ENCODE data around the gene NFE2L3.
"Not testable (repeated sequence)": the region's sequence is repeated elsewhere in the genome, so short reads cannot be mapped to it uniquely, and the experiment has no call there.

The NFE2L3 gene

GRCh38 chr7:26136831-26137230 is 15.2 kb upstream of the NFE2L3 start:
- DNase-seq (ENCODE audit: low spot score): no peak
- TF ChIP-seq, protein P1, sequence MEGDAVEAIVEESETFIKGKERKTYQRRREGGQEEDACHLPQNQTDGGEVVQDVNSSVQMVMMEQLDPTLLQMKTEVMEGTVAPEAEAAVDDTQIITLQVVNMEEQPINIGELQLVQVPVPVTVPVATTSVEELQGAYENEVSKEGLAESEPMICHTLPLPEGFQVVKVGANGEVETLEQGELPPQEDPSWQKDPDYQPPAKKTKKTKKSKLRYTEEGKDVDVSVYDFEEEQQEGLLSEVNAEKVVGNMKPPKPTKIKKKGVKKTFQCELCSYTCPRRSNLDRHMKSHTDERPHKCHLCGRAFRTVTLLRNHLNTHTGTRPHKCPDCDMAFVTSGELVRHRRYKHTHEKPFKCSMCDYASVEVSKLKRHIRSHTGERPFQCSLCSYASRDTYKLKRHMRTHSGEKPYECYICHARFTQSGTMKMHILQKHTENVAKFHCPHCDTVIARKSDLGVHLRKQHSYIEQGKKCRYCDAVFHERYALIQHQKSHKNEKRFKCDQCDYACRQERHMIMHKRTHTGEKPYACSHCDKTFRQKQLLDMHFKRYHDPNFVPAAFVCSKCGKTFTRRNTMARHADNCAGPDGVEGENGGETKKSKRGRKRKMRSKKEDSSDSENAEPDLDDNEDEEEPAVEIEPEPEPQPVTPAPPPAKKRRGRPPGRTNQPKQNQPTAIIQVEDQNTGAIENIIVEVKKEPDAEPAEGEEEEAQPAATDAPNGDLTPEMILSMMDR (IDR thresholded peaks at IDR 0.05; ENCODE audit: extremely low read depth, missing control alignments): no peak

- TF ChIP-seq, protein P1 (IDR thresholded peaks at IDR 0.05; ENCODE audit: extremely low read depth, missing control alignments): no peak
- DNase-seq (ENCODE audit: low spot score): no peak
Observed at GRCh38 chr7:26140380-26140779, 11.6 kb upstream of the NFE2L3 start.

GRCh38 chr7:26141077-26141476 is 10.9 kb upstream of the NFE2L3 start:
- TF ChIP-seq, protein P1 (IDR thresholded peaks at IDR 0.05; ENCODE audit: extremely low read depth, missing control alignments): no peak
- no peak for DNase-seq (ENCODE audit: low spot score)

- TF ChIP-seq, protein P1 (IDR thresholded peaks at IDR 0.05; ENCODE audit: extremely low read depth, missing control alignments): no peak
- no peak for DNase-seq (ENCODE audit: low spot score)
Observed at GRCh38 chr7:26143298-26144048, 8.5 kb upstream of the NFE2L3 start.

DNA sequence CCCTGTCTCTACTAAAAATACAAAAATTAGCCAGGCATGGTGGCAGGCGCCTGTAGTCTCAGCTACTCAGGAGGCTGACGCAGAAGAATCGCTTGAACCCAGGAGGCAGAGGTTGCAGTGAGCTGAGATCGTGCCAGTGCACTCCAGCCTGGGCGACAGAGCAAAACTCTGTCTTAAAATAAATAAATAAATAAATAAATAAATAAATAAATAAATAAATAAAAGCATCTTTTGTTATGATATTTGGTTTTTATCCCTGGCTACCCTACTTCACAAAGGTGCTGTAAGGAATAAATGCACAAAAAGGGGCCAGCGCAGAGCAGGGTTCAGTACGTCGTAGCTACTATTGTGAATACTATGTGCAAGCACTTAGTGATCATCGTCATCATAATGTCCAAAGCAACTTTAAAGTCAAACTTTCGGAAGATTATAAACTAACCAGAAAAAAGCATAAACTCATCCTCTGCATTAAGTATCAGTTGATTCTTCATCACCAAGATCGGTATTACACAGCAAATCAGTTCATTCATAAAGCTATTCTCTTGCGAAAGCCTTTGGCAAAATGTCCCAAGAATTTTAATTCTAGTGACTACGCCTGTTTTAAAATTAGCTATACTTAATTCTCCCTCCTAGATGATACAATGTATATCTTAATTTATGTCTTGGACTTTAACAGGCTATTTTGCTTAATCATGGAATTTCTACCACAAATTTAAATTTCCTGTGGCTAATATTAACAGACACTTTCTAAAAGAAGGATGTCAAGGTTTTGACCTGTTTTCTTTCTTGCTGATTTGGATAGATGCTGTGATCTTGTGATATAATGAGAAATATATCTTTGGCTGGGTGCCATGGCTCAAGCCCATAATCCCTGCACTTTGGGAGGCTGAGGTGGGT is 7.6 kb upstream of the NFE2L3 start:
- no peak for DNase-seq (ENCODE audit: low spot score)

DNA sequence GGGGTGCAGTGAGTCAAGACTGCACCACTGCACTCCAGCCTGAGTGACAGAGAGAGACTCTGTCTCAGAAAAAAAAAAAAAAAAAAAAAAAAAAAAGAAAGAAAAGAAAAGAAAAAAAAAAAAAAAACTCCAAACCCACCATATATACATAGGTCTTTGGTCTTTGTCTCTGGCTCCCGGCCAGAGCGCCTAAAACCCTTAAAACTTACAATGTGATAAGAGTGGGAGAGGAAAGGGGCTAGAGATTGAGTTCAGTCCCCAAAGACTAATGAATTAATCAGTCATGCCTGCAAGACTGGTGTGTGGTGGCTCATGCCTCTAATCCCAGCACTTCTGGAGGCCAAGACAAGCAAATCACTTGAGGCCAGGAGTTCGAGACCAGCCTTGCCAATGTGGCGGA is 6.8 kb upstream of the NFE2L3 start:
- TF ChIP-seq, protein P1 (IDR thresholded peaks at IDR 0.05; ENCODE audit: extremely low read depth, missing control alignments): no peak
- DNase-seq (ENCODE audit: low spot score): no peak

More for the DNA sequence above, 7.6 kb upstream of the NFE2L3 start:
- TF ChIP-seq, protein P1 (IDR thresholded peaks at IDR 0.05; ENCODE audit: extremely low read depth, missing control alignments): no peak

DNA sequence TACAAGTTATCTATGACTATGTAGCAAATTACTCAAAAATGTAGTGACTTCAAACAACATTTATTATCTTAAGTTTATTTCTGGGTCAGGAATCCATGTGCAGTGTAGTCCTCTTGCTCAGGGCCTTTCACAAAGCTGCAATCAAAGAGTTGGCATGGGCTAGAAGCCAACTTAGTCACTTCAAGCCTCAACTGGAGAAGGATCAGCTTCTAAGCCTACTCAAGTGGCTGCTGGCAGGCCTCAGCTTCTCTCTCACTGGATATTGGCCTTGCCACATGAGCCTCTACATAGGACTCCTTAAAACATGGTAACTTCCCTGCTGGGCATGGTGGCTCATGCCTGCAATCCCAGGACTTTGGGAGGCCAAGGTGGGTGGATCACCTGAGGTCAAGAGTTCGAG is 5.0 kb upstream of the NFE2L3 start:
- no peak for DNase-seq (ENCODE audit: low spot score)

GRCh38 chr7:26147646-26148306 is 4.2 kb upstream of the NFE2L3 start:
- DNase-seq (ENCODE audit: low spot score): not testable (repeated sequence)

More for the DNA sequence above, 5.0 kb upstream of the NFE2L3 start:
- TF ChIP-seq, protein P1 (IDR thresholded peaks at IDR 0.05; ENCODE audit: extremely low read depth, missing control alignments): no peak

DNA sequence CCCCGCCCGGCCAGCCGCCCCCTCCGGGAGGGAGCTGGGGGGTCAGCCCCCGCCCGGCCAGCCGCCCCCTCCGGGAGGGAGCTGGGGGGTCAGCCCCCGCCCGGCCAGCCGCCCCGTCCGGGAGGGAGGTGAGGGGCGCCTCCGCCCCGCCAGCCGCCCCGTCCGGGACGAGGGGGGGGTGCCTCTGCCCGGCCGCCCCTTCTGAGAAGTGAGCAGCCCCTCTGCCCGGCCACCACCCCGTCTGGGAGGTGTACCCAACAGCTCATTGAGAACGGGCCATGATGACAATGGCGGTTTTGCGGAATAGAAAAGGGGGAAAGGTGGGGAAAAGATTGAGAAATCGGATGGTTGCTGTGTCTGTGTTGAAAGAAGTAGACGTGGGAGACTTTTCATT is 3.7 kb upstream of the NFE2L3 start:
- DNase-seq (ENCODE audit: low spot score): not testable (repeated sequence)
